Kidney (tissue), 14 donors: ENCODE measurements around the gene FAM13C. TPM values are rescaled to one million over a fixed set of nuclear protein-coding genes. Genes with fewer than 3 reads are reported as not detected.

Experiments
- DNase-seq, 5 donors: peaks; one replicate each; pipeline ENCODE4 v3.0.0-alpha.2; 2013 to 2020
- FAIRE-seq: peaks from 2 replicates; lab custom pipeline; 2012; peaks lifted over from hg19 to GRCh38; lab: Jason Lieb, UNC
- H3K27ac ChIP-seq, 2 donors: one replicate each; pipeline ENCODE4 v1.7.0; 2013; ENCODE audit warnings: low read depth in 2 of 2, low read length in 2 of 2, inconsistent platforms in 1 of 2
- H3K27me3 ChIP-seq: one replicate; pipeline ENCODE4 v1.7.1; 2013; ENCODE audit warnings: low read length, inconsistent platforms; ENCODE audit not compliant: control insufficient read depth, insufficient read depth
- H3K36me3 ChIP-seq, 3 donors: one replicate each; pipeline versions ENCODE4 v1.7.0 to v1.7.1; 2013; ENCODE audit warnings: low read length in 3 of 3, control low read depth in 1 of 3, inconsistent platforms in 1 of 3; ENCODE audit not compliant: insufficient read depth in 3 of 3, control insufficient read depth in 2 of 3
- H3K4me1 ChIP-seq, 3 donors: one replicate each; pipeline versions ENCODE4 v1.7.0 to v1.7.1; 2013; ENCODE audit warnings: low read length in 3 of 3, inconsistent platforms in 1 of 3, low read depth in 1 of 3; ENCODE audit not compliant: control insufficient read depth in 2 of 3, insufficient read depth in 2 of 3
- H3K4me3 ChIP-seq, 3 donors: one replicate each; pipeline versions ENCODE4 v1.7.0 to v1.8.1; 2013; ENCODE audit warnings: low read length in 3 of 3, control low read depth in 1 of 3, inconsistent platforms in 1 of 3
- H3K9ac ChIP-seq, 3 donors: one replicate each; pipeline versions ENCODE4 v1.7.0 to v1.7.1; 2013; ENCODE audit warnings: low read length in 3 of 3, control low read depth in 1 of 3, inconsistent platforms in 1 of 3
- H3K9me3 ChIP-seq, 3 donors: one replicate each; pipeline versions ENCODE4 v1.7.0 to v1.7.1; 2013; ENCODE audit warnings: low read length in 3 of 3, control low read depth in 1 of 3, inconsistent platforms in 1 of 3; ENCODE audit not compliant: control insufficient read depth in 2 of 3, insufficient read depth in 1 of 3
- intact Hi-C: fragments of 100-400 bp; cut with DNase I; formaldehyde crosslinking; loops from one replicate; pipeline ENCODE4 v1.11.1; 2022
- polyA plus RNA-seq: library from polyadenylated mRNA; stranded (reverse); fragments of 350-450 nt; fragmentation: Illumina TruSeq; extraction: RNeasy Lipid Tissue Mini Kit (QIAGEN cat#74804); gene quantifications from one replicate; pipeline ENCODE4 v1.2.3, GENCODE V29; 2014; ENCODE audit warnings: low read depth, low replicate concordance; ENCODE audit not compliant: insufficient read depth
- total RNA-seq: library from RNA; stranded (reverse); fragmentation: NEBNext Ultra II Directional; extraction: Animal tissue kit (Norgen Biotek cat#: 25700); gene quantifications from one replicate; pipeline ENCODE4 v1.2.1, GENCODE V29; 2021
- TF ChIP-seq, protein P1 (sequence below): IDR thresholded peaks from 3 replicates; pipeline ENCODE4 v1.5.1; 2012; ENCODE audit warnings: mild to moderate bottlenecking, moderate library complexity, borderline replicate concordance; ENCODE audit not compliant: insufficient read depth; ENCODE audit errors: extremely low read depth
- donor health status: control.
- donor health status: control.
- donor health status: control.
- donor health status: control.
- donor health status: control.
- donor health status: DM: yes; HTN: yes; CAD: no.
- donor health status: Normal renal cell carcinoma (clear cell type).

The FAM13C gene
- total and polyA plus RNA-seq, 2 donors from 2014 or later: 1.5 to 8.8 TPM

DNA sequence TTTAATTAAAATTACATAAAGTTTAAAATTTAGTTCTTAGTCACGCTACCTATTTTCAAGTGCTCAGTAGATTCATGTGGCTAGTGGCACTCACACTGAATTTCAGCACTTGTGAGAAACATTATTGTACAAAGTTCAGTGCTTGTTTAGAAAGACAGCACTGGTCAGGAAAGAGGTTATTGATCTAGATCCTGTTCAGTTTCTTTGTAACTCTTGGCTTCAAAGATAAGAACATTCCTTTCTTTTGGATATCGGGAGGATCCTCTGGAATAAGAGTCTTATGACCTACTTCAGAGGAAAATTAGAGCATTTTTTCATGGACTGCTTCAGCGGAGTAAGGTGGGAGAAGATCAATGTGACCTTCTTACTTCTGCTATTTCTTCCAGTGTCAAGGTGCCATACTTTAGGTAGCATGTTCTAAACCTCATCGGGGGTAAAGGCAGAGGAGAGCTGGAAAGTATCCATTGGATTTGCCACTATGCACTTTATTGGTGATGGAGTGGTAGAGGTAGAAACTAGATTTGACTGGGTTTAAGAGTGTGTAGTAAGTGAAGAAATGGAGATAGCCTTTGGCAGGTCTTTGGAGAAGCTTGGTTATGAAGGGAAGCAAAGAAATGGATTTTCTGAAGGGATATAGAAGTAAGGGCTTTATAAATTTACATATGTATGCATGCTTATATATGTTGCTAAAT lies 146.0 kb downstream of the FAM13C start:
- intact Hi-C loops: no loop called here
- H3K4me3 ChIP-seq: no peak overlapping the region
- H3K4me1 ChIP-seq: no peaks in the 10 kb centered on the region
- TF ChIP-seq, protein P1, sequence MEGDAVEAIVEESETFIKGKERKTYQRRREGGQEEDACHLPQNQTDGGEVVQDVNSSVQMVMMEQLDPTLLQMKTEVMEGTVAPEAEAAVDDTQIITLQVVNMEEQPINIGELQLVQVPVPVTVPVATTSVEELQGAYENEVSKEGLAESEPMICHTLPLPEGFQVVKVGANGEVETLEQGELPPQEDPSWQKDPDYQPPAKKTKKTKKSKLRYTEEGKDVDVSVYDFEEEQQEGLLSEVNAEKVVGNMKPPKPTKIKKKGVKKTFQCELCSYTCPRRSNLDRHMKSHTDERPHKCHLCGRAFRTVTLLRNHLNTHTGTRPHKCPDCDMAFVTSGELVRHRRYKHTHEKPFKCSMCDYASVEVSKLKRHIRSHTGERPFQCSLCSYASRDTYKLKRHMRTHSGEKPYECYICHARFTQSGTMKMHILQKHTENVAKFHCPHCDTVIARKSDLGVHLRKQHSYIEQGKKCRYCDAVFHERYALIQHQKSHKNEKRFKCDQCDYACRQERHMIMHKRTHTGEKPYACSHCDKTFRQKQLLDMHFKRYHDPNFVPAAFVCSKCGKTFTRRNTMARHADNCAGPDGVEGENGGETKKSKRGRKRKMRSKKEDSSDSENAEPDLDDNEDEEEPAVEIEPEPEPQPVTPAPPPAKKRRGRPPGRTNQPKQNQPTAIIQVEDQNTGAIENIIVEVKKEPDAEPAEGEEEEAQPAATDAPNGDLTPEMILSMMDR: no peak
- H3K9me3 ChIP-seq: no peaks in the 10 kb centered on the region
- no peak for DNase-seq
- FAIRE-seq: no peak
- no peaks in the 10 kb centered on the region for H3K27me3 ChIP-seq
- H3K36me3 ChIP-seq: no peaks in the 10 kb centered on the region
- no peak overlapping the region for H3K9ac ChIP-seq
- H3K27ac ChIP-seq: no peak overlapping the region

DNA sequence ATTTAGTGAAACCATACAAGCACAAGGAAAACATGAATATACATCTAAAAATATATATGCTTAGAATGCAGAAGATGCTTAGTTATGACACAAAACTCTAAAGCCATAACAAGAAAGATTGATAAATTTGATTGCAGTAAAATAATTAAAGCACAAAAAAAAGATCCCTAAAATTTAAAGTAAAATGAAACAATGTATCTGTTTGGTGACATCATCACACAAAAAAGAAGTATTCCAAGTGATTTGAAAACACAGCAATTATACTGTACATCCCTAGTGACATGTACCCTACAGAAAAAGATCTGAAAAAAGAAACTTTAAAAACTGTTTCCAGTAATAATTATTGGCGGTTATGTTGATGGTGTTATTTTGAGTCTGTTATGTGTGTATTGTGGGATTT lies 148.2 kb downstream of the FAM13C start:
- DNase-seq (no peak), FAIRE-seq (peak; percentile 38)
- no peaks in the 10 kb centered on the region for H3K4me1 ChIP-seq
- H3K27me3 ChIP-seq: no peaks in the 10 kb centered on the region
- no peaks in the 10 kb centered on the region for H3K9me3 ChIP-seq
- H3K9ac ChIP-seq: no peak overlapping the region
- intact Hi-C loops: no loop called here
- no peaks in the 10 kb centered on the region for H3K36me3 ChIP-seq
- TF ChIP-seq, protein P1: no peak
- no peak overlapping the region for H3K4me3 ChIP-seq
- H3K27ac ChIP-seq: no peak overlapping the region

DNA sequence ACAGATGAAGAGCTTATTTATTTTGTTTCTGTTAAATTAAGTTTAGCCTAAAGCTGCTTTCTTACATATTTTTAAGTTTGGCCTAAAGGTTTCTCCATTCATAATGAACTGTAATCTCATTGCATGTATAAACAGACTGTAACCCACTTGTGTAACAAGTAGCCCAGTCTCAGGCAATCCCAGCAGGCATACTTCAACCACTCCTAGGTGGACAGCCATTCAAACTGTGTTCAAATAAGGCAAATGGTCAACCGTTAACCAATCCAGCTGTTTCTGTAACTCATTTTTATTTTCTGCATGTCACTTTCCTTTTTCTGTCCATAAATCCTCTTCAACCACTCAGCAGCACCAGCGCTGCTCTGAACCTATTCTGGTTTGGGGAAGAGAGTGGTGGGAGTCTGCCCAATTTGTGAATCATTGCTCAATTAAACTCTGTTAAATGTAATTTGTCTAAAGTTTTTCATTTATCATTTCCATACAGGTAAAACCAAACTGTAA lies 150.0 kb downstream of the FAM13C start:
- intact Hi-C loops: no loop called here

More for the DNA sequence above, 150.0 kb downstream of the FAM13C start:
- Histone ChIP-seq H3K4me3 (no peak overlapping the region), H3K27ac (no peak overlapping the region), H3K4me1 (no peaks in the 10 kb centered on the region), H3K36me3 (no peaks in the 10 kb centered on the region), H3K9me3 (no peaks in the 10 kb centered on the region), H3K27me3 (no peaks in the 10 kb centered on the region), H3K9ac (no peak overlapping the region)
- DNase-seq: peak in 1 of 5 donors; percentile 10
- no peak for FAIRE-seq
- TF ChIP-seq, protein P1: no peak
